SU-DHL-6 (cell line): ENCODE measurements around the gene REM2.

ENCODE experiments used
- EZH2phosphoT487 ChIP-seq: fragments of 200-600 bp; sonication (generic), shearing (Covaris generic); conservative IDR thresholded peaks from 2 replicates; pipeline ENCODE4 v1.6.1; 2018; ENCODE audit warnings: mild to moderate bottlenecking, antibody characterized with exemption, low read length, moderate library complexity, mixed read lengths
- TF ChIP-seq, protein P1 (sequence below): fragments of 200-600 bp; sonication (generic); IDR thresholded peaks from one replicate; pipeline ENCODE4 v1.5.1; 2017; ENCODE audit warnings: antibody characterized with exemption, mild to moderate bottlenecking, low read length, moderate library complexity; ENCODE audit not compliant: insufficient read depth, poor library complexity, severe bottlenecking

DNA sequence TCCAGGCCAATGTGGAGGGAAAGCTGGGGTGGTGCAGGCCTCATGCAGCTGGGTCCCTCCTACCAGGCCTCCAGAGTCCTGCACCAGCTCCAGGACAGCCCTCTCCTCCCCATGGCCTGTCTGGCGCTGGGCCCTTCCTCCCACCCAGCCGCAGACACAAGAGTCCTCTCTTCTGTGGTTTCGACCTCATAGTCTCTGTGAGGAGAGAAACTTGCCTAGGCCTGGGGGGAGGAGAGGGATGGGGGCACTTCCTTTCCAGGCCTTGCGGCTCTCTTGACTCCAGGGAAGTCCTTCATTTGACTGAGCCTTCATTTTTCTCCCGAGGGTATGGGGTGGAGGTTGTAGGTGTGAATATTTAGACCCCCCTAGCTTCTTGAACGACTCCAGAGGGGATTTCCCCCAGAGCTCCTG is 44.4 kb upstream of the REM2 start:
- TF ChIP-seq, protein P1, sequence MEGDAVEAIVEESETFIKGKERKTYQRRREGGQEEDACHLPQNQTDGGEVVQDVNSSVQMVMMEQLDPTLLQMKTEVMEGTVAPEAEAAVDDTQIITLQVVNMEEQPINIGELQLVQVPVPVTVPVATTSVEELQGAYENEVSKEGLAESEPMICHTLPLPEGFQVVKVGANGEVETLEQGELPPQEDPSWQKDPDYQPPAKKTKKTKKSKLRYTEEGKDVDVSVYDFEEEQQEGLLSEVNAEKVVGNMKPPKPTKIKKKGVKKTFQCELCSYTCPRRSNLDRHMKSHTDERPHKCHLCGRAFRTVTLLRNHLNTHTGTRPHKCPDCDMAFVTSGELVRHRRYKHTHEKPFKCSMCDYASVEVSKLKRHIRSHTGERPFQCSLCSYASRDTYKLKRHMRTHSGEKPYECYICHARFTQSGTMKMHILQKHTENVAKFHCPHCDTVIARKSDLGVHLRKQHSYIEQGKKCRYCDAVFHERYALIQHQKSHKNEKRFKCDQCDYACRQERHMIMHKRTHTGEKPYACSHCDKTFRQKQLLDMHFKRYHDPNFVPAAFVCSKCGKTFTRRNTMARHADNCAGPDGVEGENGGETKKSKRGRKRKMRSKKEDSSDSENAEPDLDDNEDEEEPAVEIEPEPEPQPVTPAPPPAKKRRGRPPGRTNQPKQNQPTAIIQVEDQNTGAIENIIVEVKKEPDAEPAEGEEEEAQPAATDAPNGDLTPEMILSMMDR: no peak
- no peak for TF ChIP-seq EZH2phosphoT487
